K562 (cell line): ENCODE results near the gene PTGER4. TPM values are rescaled to one million over a fixed set of nuclear protein-coding genes. Genes with fewer than 3 reads are reported as not detected.

Experiments
- ATAC-seq: fragments of 200-7000 bp; cut with Tn5 transposase; 3 replicates; pipeline ENCODE4 v1.9.1; 2020; ENCODE audit warnings: moderate library complexity
- BruUV-seq: library from RNA; stranded (reverse); fragments of 400-500 nt; replicated peaks from 2 replicates; lab custom pipeline; 2021; lab: Mats Ljungman, UMichigan
- CTCF ChIA-PET: fragments of 300-600 bp; formaldehyde crosslinking; extraction: SDS; loops from one replicate; lab custom pipeline; 2021; ENCODE audit warnings: low intra/inter-chr PET ratio; lab: Yijun Ruan, JAX
- POLR2A ChIA-PET: fragments of 300-600, 350-650 bp; sonication (Branson Sonifier 250); formaldehyde crosslinking; extraction: SDS; loops from one replicate; lab custom pipeline; 2021; ENCODE audit warnings: antibody characterized with exemption, inconsistent platforms; lab: Yijun Ruan, JAX
- DNase-seq, 4 experiments: peaks; one replicate each; pipeline versions ENCODE4 v3.0.0 to v3.0.0-alpha.2; 2011 to 2018; ENCODE audit warnings: low spot score in 3 of 4, mixed read lengths in 3 of 4; ENCODE audit errors: extremely low read depth in 1 of 4
- FAIRE-seq: peaks from 2 replicates; lab custom pipeline; 2011; peaks lifted over from hg19 to GRCh38; lab: Jason Lieb, UNC
- H2AFZ ChIP-seq: 2 replicates; pipeline ENCODE4 v1.6.0; 2011; ENCODE audit warnings: low read depth, low read length, control low read depth, inconsistent platforms
- H3K27ac ChIP-seq: fragments of 200-600 bp; 3 replicates; pipeline ENCODE4 v1.8.0; 2011; ENCODE audit warnings: low read depth, mild to moderate bottlenecking, control low read depth, inconsistent platforms, low read length, moderate library complexity, mixed read lengths; ENCODE audit errors: extremely low read depth
- H3K27me3 ChIP-seq, 2 experiments: fragments of 300-600 bp in 1 of 2; 2 replicates in 1 of 2; 3 replicates in 1 of 2; pipeline versions ENCODE4 v1.6.0 to v1.8.0; 2011; ENCODE audit warnings: inconsistent platforms in 2 of 2, low read length in 2 of 2, mild to moderate bottlenecking in 1 of 2, mixed read lengths in 1 of 2, moderate library complexity in 1 of 2; ENCODE audit not compliant: control insufficient read depth in 2 of 2, insufficient read depth in 2 of 2
- H3K36me3 ChIP-seq: fragments of 300-600 bp; 3 replicates; pipeline ENCODE4 v1.8.0; 2011; ENCODE audit warnings: mild to moderate bottlenecking, low read length, inconsistent platforms; ENCODE audit not compliant: control insufficient read depth, insufficient read depth
- H3K4me1 ChIP-seq, 2 experiments: fragments of 200-600 bp in 1 of 2; replicated peaks in 1 of 2; 2 replicates in 1 of 2; 3 replicates in 1 of 2; pipeline versions ENCODE4 v1.5.1 to v1.8.0; 2011; ENCODE audit warnings: inconsistent platforms in 2 of 2, low read length in 2 of 2, mild to moderate bottlenecking in 1 of 2, mixed read lengths in 1 of 2, moderate library complexity in 1 of 2; ENCODE audit not compliant: control insufficient read depth in 2 of 2, insufficient read depth in 2 of 2
- H3K4me2 ChIP-seq: 2 replicates; pipeline ENCODE4 v1.6.1; 2011; ENCODE audit warnings: low read length, control low read depth, inconsistent platforms, mixed read lengths; ENCODE audit not compliant: insufficient read depth
- H3K4me3 ChIP-seq: fragments of 200-600 bp; sonication (generic), shearing (Covaris generic); 2 replicates; pipeline ENCODE4 v1.5.1; 2016; ENCODE audit warnings: control low read depth, inconsistent platforms
- H3K79me2 ChIP-seq: fragments of 200-600 bp; 3 replicates; pipeline ENCODE4 v1.8.0; 2011; ENCODE audit warnings: low read length, inconsistent platforms; ENCODE audit not compliant: control insufficient read depth, insufficient read depth
- H3K9ac ChIP-seq, 2 experiments: 2 replicates each; pipeline versions ENCODE4 v1.6.0 to v1.6.1; 2011; ENCODE audit warnings: low read depth in 2 of 2, low read length in 2 of 2, control low read depth in 1 of 2, inconsistent platforms in 1 of 2, mild to moderate bottlenecking in 1 of 2, mixed read lengths in 1 of 2; ENCODE audit not compliant: insufficient read depth in 1 of 2
- H3K9me1 ChIP-seq: one replicate; pipeline ENCODE4 v1.6.0; 2011; ENCODE audit warnings: inconsistent platforms, mild to moderate bottlenecking, low read length, moderate library complexity; ENCODE audit not compliant: control insufficient read depth, insufficient read depth
- H3K9me3 ChIP-seq: replicated peaks from 2 replicates; pipeline ENCODE4 v1.5.1; 2011; ENCODE audit warnings: low read depth, low read length, inconsistent platforms; ENCODE audit not compliant: control insufficient read depth, insufficient read depth
- H4K20me1 ChIP-seq: replicated peaks from 2 replicates; pipeline ENCODE4 v1.6.1; 2011; ENCODE audit warnings: low read length, inconsistent platforms, mixed read lengths; ENCODE audit not compliant: control insufficient read depth, insufficient read depth
- ARID1B ChIP-seq: fragments of 450-650 bp; IDR thresholded peaks from 2 replicates; pipeline ENCODE4 v1.6.1; 2016; ENCODE audit warnings: antibody characterized with exemption, mild to moderate bottlenecking, inconsistent platforms
- CREB1 ChIP-seq, 2 experiments: sonication (generic) in 1 of 2; formaldehyde crosslinking in 1 of 2; IDR thresholded peaks; 2 replicates each; pipeline versions ENCODE4 v1.6.1 to v1.8.0; 2012 to 2022; ENCODE audit warnings: inconsistent platforms in 1 of 2, mild to moderate bottlenecking in 1 of 2, missing genetic modification reagents in 1 of 2, moderate library complexity in 1 of 2
- DPF2 ChIP-seq: fragments of 450-650 bp; IDR thresholded peaks from 2 replicates; pipeline ENCODE4 v1.6.1; 2016
- FOS ChIP-seq: IDR thresholded peaks from 3 replicates; pipeline ENCODE4 v1.6.1; 2011; ENCODE audit not compliant: insufficient read length; ENCODE audit errors: extremely low read depth
- FOSL1 ChIP-seq: fragments of 200-800 bp; sonication (Bioruptor generic); conservative IDR thresholded peaks from 2 replicates; pipeline ENCODE4 v1.6.1; 2016; ENCODE audit warnings: missing genetic modification characterization, missing compliant biosample characterization
- FOXA1 ChIP-seq: fragments of 450-650 bp; IDR thresholded peaks from 2 replicates; pipeline ENCODE4 v1.6.1; 2016; ENCODE audit warnings: mild to moderate bottlenecking, borderline replicate concordance
- HIVEP1 ChIP-seq: fragments of 250-450 bp; sonication (Bioruptor Pico); IDR thresholded peaks from 2 replicates; pipeline ENCODE4 v1.4.0; 2020; ENCODE audit warnings: mild to moderate bottlenecking
- HOXB6 ChIP-seq: fragments of 250-450 bp; sonication (Bioruptor Pico); IDR thresholded peaks from 2 replicates; pipeline ENCODE4 v1.5.1; 2022; ENCODE audit warnings: mild to moderate bottlenecking, borderline replicate concordance
- JUN ChIP-seq, 2 experiments: sonication (generic) in 1 of 2; formaldehyde crosslinking in 1 of 2; IDR thresholded peaks; 2 replicates each; pipeline versions ENCODE4 v1.6.1 to v1.8.0; 2012 to 2022; ENCODE audit warnings: borderline replicate concordance in 2 of 2, mild to moderate bottlenecking in 2 of 2, improper control_type of control experiment in 1 of 2, low read depth in 1 of 2, low read length in 1 of 2, missing genetic modification reagents in 1 of 2
- JUND ChIP-seq, 2 experiments: IDR thresholded peaks; 2 replicates in 1 of 2; 3 replicates in 1 of 2; pipeline ENCODE4 v1.6.1; 2011; ENCODE audit warnings: borderline replicate concordance in 2 of 2, low read depth in 2 of 2, low read length in 2 of 2, improper control_type of control experiment in 1 of 2, missing biosample characterization in 1 of 2, missing genetic modification characterization in 1 of 2, missing genetic modification reagents in 1 of 2
- MYC ChIP-seq, 2 experiments: fragments of 250-450 bp in 1 of 2; sonication (Bioruptor Pico) in 1 of 2; IDR thresholded peaks; 2 replicates each; pipeline versions ENCODE4 v1.5.1 to v1.6.1; 2012 to 2021; ENCODE audit warnings: low read depth in 2 of 2, borderline replicate concordance in 1 of 2, improper control_type of control experiment in 1 of 2, low read length in 1 of 2, mild to moderate bottlenecking in 1 of 2, moderate library complexity in 1 of 2
- NFE2 ChIP-seq: IDR thresholded peaks from 2 replicates; pipeline ENCODE4 v1.6.1; 2014; ENCODE audit warnings: antibody characterized with exemption, low read depth
- PCBP2 ChIP-seq: fragments of 200-400 bp; formaldehyde crosslinking; IDR thresholded peaks from 2 replicates; pipeline ENCODE4 v1.6.1; 2018; ENCODE audit warnings: low read length, low read depth, mild to moderate bottlenecking, moderate library complexity; ENCODE audit not compliant: poor library complexity, severe bottlenecking
- POLR2H ChIP-seq: IDR thresholded peaks from 2 replicates; pipeline ENCODE4 v1.6.1; 2016; ENCODE audit warnings: missing genetic modification characterization, low read depth, mild to moderate bottlenecking, control low read depth, missing compliant biosample characterization, moderate library complexity
- SMAD2 ChIP-seq: fragments of 150-350 bp; IDR thresholded peaks from 2 replicates; pipeline ENCODE4 v1.6.1; 2014; ENCODE audit warnings: low read depth, mild to moderate bottlenecking, low read length
- SMARCA4 ChIP-seq: fragments of 450-650 bp; IDR thresholded peaks from 2 replicates; pipeline ENCODE4 v1.6.1; 2016
- SMARCE1 ChIP-seq: fragments of 450-650 bp; IDR thresholded peaks from 2 replicates; pipeline ENCODE4 v1.7.1; 2016; ENCODE audit warnings: mild to moderate bottlenecking
- SOX6 ChIP-seq: fragments of 450-650 bp; IDR thresholded peaks from 2 replicates; pipeline ENCODE4 v1.6.1; 2014; ENCODE audit warnings: mild to moderate bottlenecking
- SP1 ChIP-seq: sonication (generic); formaldehyde crosslinking; IDR thresholded peaks from 2 replicates; pipeline ENCODE4 v1.8.1; 2022; ENCODE audit warnings: mild to moderate bottlenecking, missing genetic modification reagents
- TRIM24 ChIP-seq, 2 experiments: fragments of 450-650 bp; IDR thresholded peaks; 2 replicates each; pipeline ENCODE4 v1.6.1; 2016
- WGBS: fragments of 100-300 bp; shearing (Covaris generic); methylation state at CpG from one replicate; pipeline ENCODE4 v1.1.6; 2016; ENCODE audit warnings: low coverage, mixed read lengths; ENCODE audit not compliant: insufficient coverage; ENCODE audit errors: missing lambda C conversion rate; 5-methylcytosine and 5-hydroxymethylcytosine counted together
- in situ Hi-C: fragments of 300-500 bp; cut with MboI; formaldehyde crosslinking; loops from 4 replicates; pipeline ENCODE4 v1.15.0; 2018; ENCODE audit warnings: inconsistent platforms, mixed read lengths
- intact Hi-C: fragments of 100-400 bp; cut with micrococcal nuclease; formaldehyde crosslinking; loops from 2 replicates; pipeline ENCODE4 v1.14.2; 2022
- polyA plus RNA-seq, 8 experiments: library from polyadenylated mRNA; depleted of rRNA in 4 of 8; stranded (reverse) in 5 of 8; unstranded in 3 of 8; fragments of >200 nt; fragmentation: Nextera tagmentation in 2 of 8; fragmentation: Illumina TruSeq in 1 of 8; extraction: Ambion mirVana in 2 of 8; extraction: Trizol in 1 of 8; gene quantifications; 2 replicates each; pipeline versions ENCODE4 v1.2.1 to v1.2.3, GENCODE V29; 2011 to 2014; ENCODE audit warnings: inconsistent platforms in 1 of 8, missing spikeins in 1 of 8
- total RNA-seq, 7 experiments: library from RNA; depleted of rRNA in 6 of 7; stranded (reverse); fragments of >200 nt in 6 of 7; fragmentation: Illumina TruSeq in 2 of 7; extraction: Trizol in 2 of 7; gene quantifications; 2 replicates each; pipeline versions ENCODE4 v1.2.1 to v1.2.3, GENCODE V29; 2011 to 2021; ENCODE audit warnings: low replicate concordance in 1 of 7
- TF ChIP-seq, protein P1 (sequence below): fragments of 450-650 bp; formaldehyde crosslinking; IDR thresholded peaks from 2 replicates; pipeline ENCODE4 v1.4.0; 2022; ENCODE audit warnings: missing genetic modification characterization
- TF ChIP-seq, protein P2 (sequence below): IDR thresholded peaks from 2 replicates; pipeline ENCODE4 v1.6.1; 2011; ENCODE audit not compliant: insufficient read length; ENCODE audit errors: extremely low read depth

The PTGER4 gene
- total and polyA plus RNA-seq, 9 of the 15 experiments (the other 6 are each of a cell fraction or from before 2014, with no cell fraction given), result 0.31 TPM; not detected in 8

DNA sequence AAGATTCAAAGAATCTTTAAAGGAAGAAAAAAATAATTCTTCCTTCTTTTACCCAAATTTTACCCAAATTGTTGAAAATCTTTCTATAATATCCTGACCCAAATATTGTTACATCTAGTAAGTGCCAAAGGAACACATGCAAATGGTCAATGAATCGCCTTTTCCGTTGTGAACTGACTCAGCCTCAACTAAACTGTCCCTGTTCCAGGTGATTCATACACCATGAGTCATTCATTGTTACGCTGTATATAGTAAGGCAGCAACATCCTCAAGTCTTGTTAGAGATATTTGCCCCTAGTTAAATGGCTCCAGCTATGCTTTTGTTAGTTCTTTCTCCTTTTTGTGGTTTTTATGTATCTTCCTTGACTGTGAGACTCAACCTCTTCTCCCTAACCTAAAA is 9.7 kb downstream of the PTGER4 start:
- Histone ChIP-seq H3K9me3 (no peaks in the 10 kb centered on the region), H3K36me3 (no peaks in the 10 kb centered on the region), H3K4me2 (no peak overlapping the region), H2AFZ (no peak overlapping the region), H3K9me1 (no peaks in the 10 kb centered on the region), H4K20me1 (no peaks in the 10 kb centered on the region), H3K27ac (no peak overlapping the region), H3K4me3 (no peak overlapping the region), H3K79me2 (no peaks in the 10 kb centered on the region), H3K9ac (no peak overlapping the region), H3K27me3 (no peaks in the 10 kb centered on the region), H3K4me1 (no peaks in the 10 kb centered on the region)
- ChIA-PET POLR2A (interaction anchor here (0.6 to 0.7 kb wide), 2 partner anchors 10 to 1197 kb away, joined by 3 read pairs; partner anchors contain the start of gene PTGER4), CTCF (interaction anchor here (1.0 kb wide), 1 partner anchor 47 kb away, joined by 3 read pairs; no protein-coding TSS in a partner anchor)
- in situ Hi-C loops (loop anchor here (25.0 kb wide), 1 partner anchor 752 kb away; no protein-coding TSS in a partner anchor), intact Hi-C loops (loop anchor here (2.0 to 10.0 kb wide), 3 partner anchors 189 to 1087 kb away; no protein-coding TSS in a partner anchor)
- peak; percentile 55 for FAIRE-seq
- DNase-seq, result peak in 3 of 4 experiments; percentile 18 to 61 (median 26)
- ATAC-seq, result peak; percentile 63
- 0% methylated on average over 3 of the region's 3 CpGs for WGBS
- no TSS peak for BruUV-seq
- TF ChIP-seq SOX6, result peak; percentile 48; the same call in 1 of the 2 replicates
- no peak for TF ChIP-seq SP1 (CRISPR knock-in tag)
- TF ChIP-seq JUN (IDR thresholded peaks at IDR 0.05; ENCODE audit: borderline replicate concordance, low read depth, low read length), result peak; percentile 95
- TF ChIP-seq JUN (CRISPR knock-in tag; IDR thresholded peaks at IDR 0.05; ENCODE audit: borderline replicate concordance), result no peak
- TF ChIP-seq HOXB6 (CRISPR knock-in tag), result no peak
- TF ChIP-seq, protein P1, sequence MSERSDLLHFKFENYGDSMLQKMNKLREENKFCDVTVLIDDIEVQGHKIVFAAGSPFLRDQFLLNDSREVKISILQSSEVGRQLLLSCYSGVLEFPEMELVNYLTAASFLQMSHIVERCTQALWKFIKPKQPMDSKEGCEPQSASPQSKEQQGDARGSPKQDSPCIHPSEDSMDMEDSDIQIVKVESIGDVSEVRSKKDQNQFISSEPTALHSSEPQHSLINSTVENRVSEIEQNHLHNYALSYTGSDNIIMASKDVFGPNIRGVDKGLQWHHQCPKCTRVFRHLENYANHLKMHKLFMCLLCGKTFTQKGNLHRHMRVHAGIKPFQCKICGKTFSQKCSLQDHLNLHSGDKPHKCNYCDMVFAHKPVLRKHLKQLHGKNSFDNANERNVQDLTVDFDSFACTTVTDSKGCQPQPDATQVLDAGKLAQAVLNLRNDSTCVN, result no peak
- TF ChIP-seq SMAD2, result no peak
- TF ChIP-seq SMARCE1, result peak; percentile 73; the same call in 1 of the 2 replicates
- peak; percentile 25; the same call in 1 of the 2 replicates for TF ChIP-seq NFE2
- no peak for TF ChIP-seq POLR2H (tag)
- TF ChIP-seq JUND (IDR thresholded peaks at IDR 0.05; ENCODE audit: borderline replicate concordance, low read depth, low read length), result peak; percentile 91
- peak; percentile 94 for TF ChIP-seq JUND (tag; IDR thresholded peaks at IDR 0.05; ENCODE audit: borderline replicate concordance, low read depth, low read length)
- TF ChIP-seq FOS, result peak; percentile 64
- no peak for TF ChIP-seq HIVEP1 (CRISPR knock-in tag)
- no peak for TF ChIP-seq MYC (IDR thresholded peaks at IDR 0.05; ENCODE audit: low read depth, low read length)
- TF ChIP-seq MYC (CRISPR knock-in tag; IDR thresholded peaks at IDR 0.05; ENCODE audit: borderline replicate concordance, low read depth), result no peak
- TF ChIP-seq SMARCA4, result peak; percentile 56; the same call in 1 of the 2 replicates
- no peak for TF ChIP-seq PCBP2
- peak; percentile 55; the same call in 1 of the 2 replicates for TF ChIP-seq DPF2
- 0 out of 4 replicates have a peak, but pooled peaks of 1 of the 2 experiments have one; percentile 38 for TF ChIP-seq TRIM24 (IDR thresholded peaks at IDR 0.05)
- peak; percentile 76 for TF ChIP-seq ARID1B
- TF ChIP-seq FOSL1 (tag), result peak; percentile 98
- TF ChIP-seq CREB1 (IDR thresholded peaks at IDR 0.05), result no peak
- TF ChIP-seq CREB1 (CRISPR knock-in tag; IDR thresholded peaks at IDR 0.05), result no peak
- no peak for TF ChIP-seq FOXA1
- TF ChIP-seq, protein P2, sequence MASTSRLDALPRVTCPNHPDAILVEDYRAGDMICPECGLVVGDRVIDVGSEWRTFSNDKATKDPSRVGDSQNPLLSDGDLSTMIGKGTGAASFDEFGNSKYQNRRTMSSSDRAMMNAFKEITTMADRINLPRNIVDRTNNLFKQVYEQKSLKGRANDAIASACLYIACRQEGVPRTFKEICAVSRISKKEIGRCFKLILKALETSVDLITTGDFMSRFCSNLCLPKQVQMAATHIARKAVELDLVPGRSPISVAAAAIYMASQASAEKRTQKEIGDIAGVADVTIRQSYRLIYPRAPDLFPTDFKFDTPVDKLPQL, result no peak
